ENCODE data around the gene TMEM163.

The TMEM163 gene

DNA sequence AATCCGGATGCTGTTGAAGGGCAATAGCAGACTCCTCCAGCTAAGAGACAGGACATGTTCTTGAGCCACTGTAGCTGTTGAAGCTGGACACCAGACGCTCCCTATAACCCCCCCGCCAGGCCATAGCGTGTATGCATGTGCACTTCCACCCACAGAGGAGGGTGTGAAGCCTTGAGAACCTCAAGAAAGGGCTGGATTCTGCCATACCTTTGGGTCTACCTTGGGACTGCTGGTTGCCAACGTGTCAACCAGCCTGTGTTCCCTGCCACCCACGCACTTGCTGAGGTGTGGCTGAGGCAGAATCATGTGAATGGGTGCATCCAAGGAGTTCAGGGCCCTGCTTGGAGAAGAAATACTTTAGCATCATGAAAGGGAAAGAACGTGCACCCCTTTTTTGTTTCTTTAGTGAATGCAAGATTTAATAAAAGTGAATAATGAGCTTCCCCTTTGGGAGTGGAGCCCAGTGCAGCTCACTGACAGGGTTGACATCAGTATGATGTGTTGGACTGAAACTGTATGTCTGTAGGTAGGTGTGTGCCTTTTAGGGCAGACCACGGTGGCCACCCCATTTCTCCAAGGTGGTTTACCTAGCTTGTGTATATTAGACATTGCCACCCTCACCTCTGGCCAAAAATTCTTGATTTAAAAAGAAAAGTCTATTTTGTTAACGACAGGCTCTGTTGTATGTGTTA lies 266.6 kb downstream of the TMEM163 start:
- no peak for DNase-seq

- DNase-seq = no peak
Measured at GRCh38 chr2:134451347-134451630, 267.5 kb downstream of the TMEM163 start.

DNA sequence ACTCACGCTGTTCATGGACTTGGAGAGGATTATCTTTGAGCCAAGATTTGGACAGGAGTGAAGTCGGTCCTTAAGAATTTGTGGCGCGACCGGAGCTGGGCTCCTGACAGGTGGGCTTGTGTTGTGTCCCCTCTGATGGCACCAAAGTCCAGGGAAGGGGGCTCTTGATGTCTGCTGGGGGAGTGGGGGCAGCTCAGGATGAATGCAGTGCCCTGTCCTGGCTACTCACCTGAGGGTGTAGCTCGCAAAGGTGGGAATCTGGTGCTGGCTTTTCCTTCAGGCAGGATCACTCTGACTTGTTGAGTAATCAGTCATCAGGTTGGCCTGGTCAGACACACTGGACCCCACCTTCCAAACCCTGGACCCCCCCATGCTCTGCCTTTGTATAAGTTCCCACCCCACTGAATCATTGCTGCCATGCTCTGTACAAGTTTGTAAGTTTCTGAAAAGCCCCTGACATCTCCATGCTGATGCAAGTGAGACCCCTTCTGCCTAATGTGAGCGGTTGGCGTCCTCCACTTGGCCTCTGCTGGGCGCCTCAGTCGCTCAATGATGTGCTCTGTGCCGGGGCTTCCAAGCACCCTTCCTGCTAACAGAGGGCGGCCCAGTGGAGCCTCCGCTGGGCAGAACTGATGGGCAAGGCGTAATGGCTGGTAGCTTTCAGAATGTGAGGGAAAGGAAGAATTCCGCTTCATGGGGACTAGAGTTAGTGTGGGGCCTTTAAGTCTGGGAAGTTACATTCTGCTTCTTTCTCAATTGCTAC lies 268.9 kb downstream of the TMEM163 start:
- no peak for DNase-seq

DNA sequence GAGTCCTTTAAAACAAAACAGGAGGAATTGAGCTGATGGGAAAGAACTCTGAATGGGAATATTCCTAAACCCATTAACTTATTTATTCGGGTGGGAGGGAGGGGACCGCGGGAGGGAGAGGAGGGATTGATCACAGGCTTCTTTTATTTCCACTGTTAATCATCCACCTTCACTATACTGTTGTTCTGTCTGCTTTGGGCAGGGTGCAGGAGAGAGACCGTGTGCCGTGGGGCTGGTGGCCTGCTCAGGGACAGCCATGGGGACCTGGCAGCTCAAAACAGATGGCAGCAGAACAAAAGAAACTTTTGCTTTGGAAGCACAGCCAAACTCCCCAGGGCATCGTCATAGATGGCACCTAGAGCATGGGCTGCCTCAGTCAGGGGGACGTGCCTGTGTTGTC lies 269.6 kb downstream of the TMEM163 start:
- DNase-seq = no peak

DNA sequence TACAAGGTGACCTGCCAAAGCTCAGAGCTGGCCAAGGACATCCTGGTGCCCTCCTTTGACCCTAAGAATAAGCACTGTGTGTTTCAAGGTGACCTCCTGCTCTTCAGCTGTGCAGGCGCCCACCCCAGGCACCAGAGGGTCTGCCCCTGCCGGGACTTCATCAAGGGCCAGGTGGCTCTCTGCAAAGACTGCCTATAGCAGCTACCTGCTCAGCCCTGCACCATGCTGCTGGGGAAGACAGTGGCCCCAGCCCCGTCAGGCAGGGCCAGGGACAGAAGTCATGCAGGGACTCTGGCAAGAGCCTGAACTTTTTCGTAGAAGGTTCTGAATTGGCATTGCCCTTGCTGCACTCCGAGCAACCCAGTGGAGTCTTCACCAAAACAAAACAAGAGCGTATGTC lies 270.1 kb downstream of the TMEM163 start:
- no peak for DNase-seq

GRCh38 chr2:134447669-134448068 lies 271.1 kb downstream of the TMEM163 start:
- DNase-seq = no peak

DNA sequence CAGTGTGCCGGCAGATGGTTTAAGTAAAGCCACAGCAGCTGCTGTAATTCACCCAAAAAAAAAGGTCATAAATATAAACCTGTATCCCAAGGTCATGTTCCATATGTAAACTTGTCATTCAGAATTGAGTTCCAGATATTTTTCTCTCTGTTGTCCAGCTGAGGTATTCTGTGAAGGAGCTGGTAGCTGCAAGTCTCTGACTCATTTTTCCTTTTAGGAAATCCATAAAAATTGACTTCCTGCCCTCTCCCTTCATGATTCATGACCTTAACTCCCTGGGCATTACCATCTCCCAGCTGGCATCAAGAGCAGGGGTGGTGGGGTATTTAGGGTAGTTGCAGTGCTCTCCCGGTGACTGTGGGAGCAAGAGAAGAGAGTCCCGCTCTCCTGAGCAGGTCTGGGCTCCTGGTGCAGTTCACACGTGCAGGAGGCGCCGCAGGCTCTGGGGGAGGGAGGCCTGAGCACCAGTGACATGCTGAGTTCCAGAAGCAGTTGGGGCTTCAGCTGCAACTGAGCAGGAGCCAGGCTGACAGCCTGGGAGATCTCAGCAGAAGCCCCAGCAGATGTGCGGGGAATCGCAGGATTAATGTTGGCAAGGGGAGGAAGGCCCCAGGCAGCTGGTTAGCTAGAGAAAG lies 272.3 kb downstream of the TMEM163 start:
- DNase-seq = peak; percentile 75

DNA sequence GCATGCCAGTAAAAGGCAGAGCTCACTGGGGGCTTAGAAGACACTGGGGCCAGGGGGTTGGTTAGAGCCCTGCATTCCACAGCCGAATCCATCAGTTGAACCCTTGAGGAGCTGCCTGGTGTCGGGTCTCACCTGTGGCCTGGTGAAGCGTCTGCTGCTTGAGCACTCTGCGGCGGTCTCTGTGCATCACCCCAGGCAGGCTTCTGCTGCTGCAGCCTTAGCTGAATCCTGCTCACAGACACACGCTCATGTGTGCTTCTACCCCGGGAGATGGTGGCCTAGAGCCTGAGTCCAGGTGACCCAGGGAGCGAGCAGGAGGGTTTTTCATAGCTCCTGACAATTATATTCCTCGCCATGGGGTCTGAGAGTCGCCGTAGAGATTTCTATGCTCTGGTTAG lies 272.8 kb downstream of the TMEM163 start:
- no peak for DNase-seq

DNA sequence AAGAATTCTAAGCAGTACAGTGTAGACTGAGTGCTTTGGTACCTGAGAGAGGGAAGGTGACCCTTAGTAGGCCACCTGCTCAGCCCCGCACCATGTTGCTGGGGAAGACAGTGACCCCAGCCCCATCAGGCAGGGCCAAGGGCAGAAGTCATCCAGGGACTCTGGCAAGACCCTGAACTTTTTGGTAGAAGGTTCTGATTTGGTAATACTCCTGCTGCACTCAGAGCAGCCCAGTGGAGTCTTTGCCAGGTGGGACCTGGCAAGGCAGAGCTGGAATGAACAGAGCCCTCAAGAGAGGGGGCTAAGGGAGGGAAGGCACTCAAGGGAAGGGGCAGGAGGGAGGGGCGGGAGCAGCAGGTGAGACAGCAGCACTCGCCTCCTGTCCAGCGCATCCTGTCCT lies 273.7 kb downstream of the TMEM163 start:
- no peak for DNase-seq

DNA sequence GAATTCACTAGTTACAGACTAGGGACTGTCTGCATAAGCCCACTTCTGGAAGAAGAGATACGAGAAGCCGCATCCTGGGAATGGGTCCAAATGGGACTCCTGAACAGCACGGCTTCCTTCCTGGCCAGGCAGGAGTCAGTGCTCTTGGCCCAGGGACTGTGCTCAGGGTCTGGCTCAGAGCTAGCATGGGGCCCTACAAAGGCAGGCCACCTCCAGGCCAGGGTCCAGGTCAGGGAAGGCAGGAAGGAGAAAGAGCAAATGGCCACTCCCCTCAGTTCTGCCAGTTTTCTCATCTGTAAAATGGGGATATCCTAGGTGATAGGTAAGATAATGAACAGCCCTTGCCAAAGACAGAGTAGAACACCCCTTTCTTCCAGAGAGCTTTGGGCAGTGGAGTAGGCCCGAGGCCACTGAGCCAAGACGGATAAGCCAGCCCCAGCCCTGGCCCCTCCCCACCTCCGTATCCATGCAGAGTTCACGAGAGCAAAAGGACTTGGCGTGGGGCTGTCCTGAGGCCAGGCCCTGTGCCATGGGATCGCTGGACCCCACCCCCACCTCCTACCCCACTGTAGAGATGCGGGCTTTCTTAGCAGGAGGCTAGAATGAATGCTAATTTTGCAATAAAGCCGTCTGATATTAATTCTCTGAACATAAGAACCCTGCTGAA lies 274.9 kb downstream of the TMEM163 start:
- DNase-seq = no peak

DNA sequence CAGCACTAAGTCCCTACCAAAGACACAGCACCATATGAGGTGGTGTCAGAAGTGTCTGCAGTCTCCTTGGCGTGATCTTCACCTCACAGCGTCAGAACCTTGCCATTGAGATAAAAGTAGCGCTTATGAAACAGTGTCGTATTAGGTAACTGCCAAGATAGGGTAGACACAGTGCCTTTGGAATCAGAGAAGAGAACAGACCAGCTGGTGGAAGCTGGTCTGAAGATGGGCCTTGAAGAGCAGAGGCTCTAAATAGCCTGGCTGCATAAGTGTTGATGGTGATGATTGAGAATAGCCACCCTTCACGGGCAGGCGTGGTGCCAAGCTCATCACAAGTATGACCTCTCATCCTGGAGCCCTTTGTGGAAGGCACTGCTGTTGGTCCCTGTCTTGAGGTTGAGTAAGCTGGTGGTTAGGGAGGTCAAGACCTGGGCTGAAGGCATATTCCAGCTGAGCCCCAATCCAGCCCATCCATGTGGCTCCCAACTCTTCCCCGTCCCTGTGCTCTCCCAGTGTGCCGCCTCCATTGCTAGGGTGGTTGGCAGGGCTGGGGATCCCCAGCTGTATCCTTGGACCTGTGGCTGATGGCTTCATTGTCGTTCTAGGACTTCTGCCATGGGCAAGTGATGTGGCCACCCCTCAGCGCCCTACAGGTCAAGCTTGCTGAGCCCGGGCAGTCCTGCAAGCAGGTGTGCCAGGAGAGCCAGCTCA lies 277.5 kb downstream of the TMEM163 start:
- no peak for DNase-seq

- DNase-seq = no peak
Measured at GRCh38 chr2:134440336-134440909, 278.4 kb downstream of the TMEM163 start.

DNA sequence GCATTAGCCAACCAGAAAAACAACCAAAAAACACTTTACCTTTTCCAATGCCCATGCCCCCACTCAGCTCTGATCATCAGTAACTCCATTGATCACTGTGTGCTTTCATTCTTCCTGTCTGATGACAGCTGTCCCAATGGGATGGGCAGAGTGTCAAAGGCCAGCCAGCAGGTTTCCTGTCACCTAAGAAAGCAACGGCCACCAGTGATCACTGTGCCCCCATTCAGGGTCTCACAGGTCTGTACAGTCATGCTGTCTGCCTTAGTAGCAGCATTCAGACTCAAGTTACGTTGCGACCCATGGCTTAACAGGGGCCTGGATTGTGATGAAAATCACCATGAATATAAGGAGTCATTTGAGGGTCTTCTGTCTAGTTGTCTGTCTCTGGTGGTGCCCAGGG lies 280.4 kb downstream of the TMEM163 start:
- no peak for DNase-seq

- no peak for DNase-seq
Measured at GRCh38 chr2:134436706-134437105, 282.1 kb downstream of the TMEM163 start.

GRCh38 chr2:134435936-134436335 lies 282.9 kb downstream of the TMEM163 start:
- no peak for DNase-seq

- no peak for DNase-seq
Measured at GRCh38 chr2:134435505-134435904, 283.3 kb downstream of the TMEM163 start.

DNA sequence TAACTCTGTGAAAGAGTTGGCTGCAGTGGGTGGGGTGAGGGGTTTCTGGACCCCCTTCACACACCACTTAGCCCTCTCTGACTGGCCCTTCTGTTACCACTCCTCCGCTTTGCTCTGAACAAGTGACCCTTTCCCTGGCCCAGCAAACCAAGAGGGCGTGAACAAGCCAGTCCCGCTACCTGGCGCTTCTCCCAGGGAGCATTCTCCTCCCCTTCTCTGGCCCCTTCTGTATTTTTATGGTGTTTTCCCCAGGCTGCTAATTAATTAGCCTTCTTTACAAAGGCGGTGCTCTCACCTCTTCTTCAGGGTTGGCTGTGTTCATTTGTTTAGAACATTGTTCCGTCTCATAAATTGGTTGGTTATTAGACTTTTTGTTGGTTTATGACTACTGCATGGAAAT lies 284.8 kb downstream of the TMEM163 start:
- DNase-seq = no peak

DNA sequence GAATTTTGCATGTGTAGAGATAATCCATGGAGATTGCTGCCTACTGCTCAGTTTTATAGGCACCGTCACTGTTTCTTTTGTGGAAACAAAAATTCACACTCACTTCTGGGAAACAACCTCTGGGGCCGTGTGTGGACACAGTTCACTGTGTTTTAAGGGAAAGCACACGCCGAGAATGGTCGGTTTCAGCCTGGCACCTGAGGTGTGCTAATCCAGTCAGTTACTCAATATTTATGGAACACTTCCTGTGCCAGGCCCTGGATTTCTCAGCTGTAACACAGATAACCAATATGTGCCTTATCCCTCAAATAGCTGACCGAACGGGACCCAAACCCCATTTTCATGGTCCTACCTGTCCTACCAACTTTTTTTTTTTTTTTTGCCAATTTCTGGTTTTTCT lies 285.3 kb downstream of the TMEM163 start:
- no peak for DNase-seq

GRCh38 chr2:134432435-134432883 lies 286.3 kb downstream of the TMEM163 start:
- DNase-seq = no peak

- DNase-seq = no peak
Measured at GRCh38 chr2:134431838-134432434, 286.9 kb downstream of the TMEM163 start.

DNA sequence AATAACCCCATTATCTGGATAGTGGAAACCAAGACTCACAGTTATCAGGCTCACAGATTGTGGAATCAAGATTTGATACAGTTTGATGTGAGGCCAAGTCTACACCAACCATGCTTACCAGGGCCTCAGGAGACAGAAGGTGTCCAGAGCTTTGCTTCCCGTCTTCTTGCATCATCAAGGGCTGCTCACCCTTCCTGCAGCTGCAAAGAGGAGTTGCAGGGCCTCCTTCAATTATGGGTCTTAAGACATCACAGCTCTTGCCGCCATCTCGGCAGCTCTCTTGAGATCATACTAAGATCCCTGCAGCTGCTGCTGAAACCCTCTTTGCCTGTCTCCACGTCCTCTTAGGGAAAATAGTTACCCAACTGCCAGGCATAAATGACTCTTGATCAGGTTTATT lies 288.9 kb downstream of the TMEM163 start:
- DNase-seq = no peak

DNA sequence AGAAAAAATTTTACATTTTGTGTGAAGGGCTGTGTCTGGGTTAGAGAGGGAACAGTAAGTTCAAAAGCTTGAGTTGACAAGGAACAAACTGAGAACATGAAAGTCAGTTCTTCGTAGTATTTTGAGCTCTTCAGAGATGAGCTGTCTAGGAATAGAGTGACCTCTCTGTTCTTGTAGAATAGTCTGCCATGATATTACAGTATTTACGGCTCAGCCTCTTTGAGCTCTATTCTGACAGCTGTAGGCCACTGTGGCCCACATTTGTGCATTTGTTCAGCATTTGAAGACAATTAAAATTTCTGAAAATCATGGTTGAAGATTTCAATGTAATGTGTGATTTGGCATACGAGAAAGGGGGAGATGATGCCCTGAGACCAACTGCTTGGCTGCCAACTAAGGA lies 292.1 kb downstream of the TMEM163 start:
- no peak for DNase-seq

All from NCI-H524 treated with DMSO at 0.1 percent for 48 hours (cell line).